ENCODE results near the gene RPRD1A.

Gene RPRD1A

GRCh38 chr18:35949903-35950627, 117.3 kb downstream of the RPRD1A start:
- TF ChIP-seq TAF1 (IDR thresholded peaks at IDR 0.05; ENCODE audit: borderline replicate concordance, insufficient read depth, low read length) (no peak), POLR2AphosphoS5 (IDR thresholded peaks at IDR 0.05; ENCODE audit: low read depth, low read length) (no peak)

GRCh38 chr18:35949090-35949489, 118.3 kb downstream of the RPRD1A start:
- no peak for TF ChIP-seq REST (IDR thresholded peaks at IDR 0.05; ENCODE audit: insufficient read depth in 1 of 2, low read depth in 2 of 2, low read length in 2 of 2)
- TF ChIP-seq FOXP2 (optimal IDR thresholded peaks at IDR 0.05; ENCODE audit: borderline replicate concordance, extremely low read depth, extremely low read length, insufficient read depth), result no peak
- TF ChIP-seq POLR2AphosphoS5 (IDR thresholded peaks at IDR 0.05; ENCODE audit: low read depth, low read length), result no peak
- TF ChIP-seq SIN3A (IDR thresholded peaks at IDR 0.05; ENCODE audit: borderline replicate concordance, insufficient read depth, low read length), result no peak
- TF ChIP-seq TAF1 (IDR thresholded peaks at IDR 0.05; ENCODE audit: borderline replicate concordance, insufficient read depth, low read length), result no peak

GRCh38 chr18:35948080-35948479, 119.3 kb downstream of the RPRD1A start:
- TF ChIP-seq REST (IDR thresholded peaks at IDR 0.05; ENCODE audit: insufficient read depth in 1 of 2, low read depth in 2 of 2, low read length in 2 of 2) (no peak), SIN3A (IDR thresholded peaks at IDR 0.05; ENCODE audit: borderline replicate concordance, insufficient read depth, low read length) (no peak), FOXP2 (optimal IDR thresholded peaks at IDR 0.05; ENCODE audit: borderline replicate concordance, extremely low read depth, extremely low read length, insufficient read depth) (no peak), TAF1 (IDR thresholded peaks at IDR 0.05; ENCODE audit: borderline replicate concordance, insufficient read depth, low read length) (no peak), POLR2AphosphoS5 (IDR thresholded peaks at IDR 0.05; ENCODE audit: low read depth, low read length) (no peak)

- no peak for TF ChIP-seq SIN3A (IDR thresholded peaks at IDR 0.05; ENCODE audit: borderline replicate concordance, insufficient read depth, low read length)
- no peak for TF ChIP-seq FOXP2 (optimal IDR thresholded peaks at IDR 0.05; ENCODE audit: borderline replicate concordance, extremely low read depth, extremely low read length, insufficient read depth)
- no peak for TF ChIP-seq TAF1 (IDR thresholded peaks at IDR 0.05; ENCODE audit: borderline replicate concordance, insufficient read depth, low read length)
- no peak for TF ChIP-seq REST (IDR thresholded peaks at IDR 0.05; ENCODE audit: insufficient read depth in 1 of 2, low read depth in 2 of 2, low read length in 2 of 2)
- no peak for TF ChIP-seq POLR2AphosphoS5 (IDR thresholded peaks at IDR 0.05; ENCODE audit: low read depth, low read length)
These were observed 124.7 kb downstream of the RPRD1A start for GRCh38 chr18:35942661-35943060.

- no peak for TF ChIP-seq TAF1 (IDR thresholded peaks at IDR 0.05; ENCODE audit: borderline replicate concordance, insufficient read depth, low read length)
These were observed 125.2 kb downstream of the RPRD1A start for GRCh38 chr18:35942133-35942532.

- TF ChIP-seq SIN3A (IDR thresholded peaks at IDR 0.05; ENCODE audit: borderline replicate concordance, insufficient read depth, low read length) (no peak), FOXP2 (optimal IDR thresholded peaks at IDR 0.05; ENCODE audit: borderline replicate concordance, extremely low read depth, extremely low read length, insufficient read depth) (no peak), REST (IDR thresholded peaks at IDR 0.05; ENCODE audit: insufficient read depth in 1 of 2, low read depth in 2 of 2, low read length in 2 of 2) (no peak), POLR2AphosphoS5 (IDR thresholded peaks at IDR 0.05; ENCODE audit: low read depth, low read length) (no peak), TAF1 (IDR thresholded peaks at IDR 0.05; ENCODE audit: borderline replicate concordance, insufficient read depth, low read length) (no peak)
These were observed 126.1 kb downstream of the RPRD1A start for GRCh38 chr18:35941299-35941698.
